Neutrophil (primary cell): ENCODE results near the gene RABAC1.

Source experiments
- H3K27ac ChIP-seq: fragments of 200-600 bp; sonication (generic); 2 replicates; pipeline ENCODE4 v1.5.1; 2016; ENCODE audit warnings: mild to moderate bottlenecking, moderate library complexity
- H3K27me3 ChIP-seq: fragments of 200-600 bp; sonication (generic); 2 replicates; pipeline ENCODE4 v1.6.0; 2016; ENCODE audit warnings: mild to moderate bottlenecking
- H3K36me3 ChIP-seq: fragments of 200-600 bp; sonication (generic); 2 replicates; pipeline ENCODE4 v1.5.1; 2017
- H3K4me1 ChIP-seq, 2 experiments: fragments of 200-600 bp in 1 of 2; sonication (generic) in 1 of 2; 1 replicate in 1 of 2; 2 replicates in 1 of 2; pipeline versions ENCODE4 v1.5.1 to v1.6.1; 2013 to 2016; ENCODE audit warnings: low read depth in 1 of 2, low read length in 1 of 2, mild to moderate bottlenecking in 1 of 2, moderate library complexity in 1 of 2; ENCODE audit not compliant: control insufficient read depth in 1 of 2, insufficient read depth in 1 of 2
- H3K4me3 ChIP-seq, 2 experiments: fragments of 200-600 bp in 1 of 2; sonication (generic) in 1 of 2; 1 replicate in 1 of 2; 2 replicates in 1 of 2; pipeline ENCODE4 v1.5.1; 2013 to 2016; ENCODE audit warnings: low read depth in 1 of 2, low read length in 1 of 2, mild to moderate bottlenecking in 1 of 2, moderate library complexity in 1 of 2
- H3K9me3 ChIP-seq: fragments of 200-600 bp; sonication (generic); 2 replicates; pipeline ENCODE4 v1.5.1; 2016
- TF ChIP-seq, protein P1 (sequence below): fragments of 200-600 bp; sonication (generic); IDR thresholded peaks from 2 replicates; pipeline ENCODE4 v1.5.1; 2016; ENCODE audit warnings: antibody characterized with exemption

Gene RABAC1

DNA sequence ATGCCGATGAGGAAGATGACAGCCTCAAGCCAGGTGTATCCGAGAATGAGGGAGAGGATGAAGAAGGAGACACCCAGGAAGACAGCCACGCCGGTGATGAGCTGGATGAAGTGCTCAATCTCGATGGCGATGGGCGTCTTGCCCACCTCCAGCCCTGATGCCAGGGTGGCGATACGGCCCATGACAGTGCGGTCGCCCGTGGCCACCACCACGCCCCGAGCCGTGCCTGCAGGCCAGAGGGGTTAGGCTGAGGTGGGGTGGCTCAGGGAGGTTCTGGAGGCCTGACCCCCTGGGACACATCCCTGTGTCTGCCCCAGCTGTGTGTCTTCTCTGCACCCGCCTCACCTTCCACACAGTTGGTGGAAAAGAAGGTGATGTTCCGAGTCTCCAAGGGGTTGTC is 25.8 kb upstream of the RABAC1 start:
- TF ChIP-seq, protein P1, sequence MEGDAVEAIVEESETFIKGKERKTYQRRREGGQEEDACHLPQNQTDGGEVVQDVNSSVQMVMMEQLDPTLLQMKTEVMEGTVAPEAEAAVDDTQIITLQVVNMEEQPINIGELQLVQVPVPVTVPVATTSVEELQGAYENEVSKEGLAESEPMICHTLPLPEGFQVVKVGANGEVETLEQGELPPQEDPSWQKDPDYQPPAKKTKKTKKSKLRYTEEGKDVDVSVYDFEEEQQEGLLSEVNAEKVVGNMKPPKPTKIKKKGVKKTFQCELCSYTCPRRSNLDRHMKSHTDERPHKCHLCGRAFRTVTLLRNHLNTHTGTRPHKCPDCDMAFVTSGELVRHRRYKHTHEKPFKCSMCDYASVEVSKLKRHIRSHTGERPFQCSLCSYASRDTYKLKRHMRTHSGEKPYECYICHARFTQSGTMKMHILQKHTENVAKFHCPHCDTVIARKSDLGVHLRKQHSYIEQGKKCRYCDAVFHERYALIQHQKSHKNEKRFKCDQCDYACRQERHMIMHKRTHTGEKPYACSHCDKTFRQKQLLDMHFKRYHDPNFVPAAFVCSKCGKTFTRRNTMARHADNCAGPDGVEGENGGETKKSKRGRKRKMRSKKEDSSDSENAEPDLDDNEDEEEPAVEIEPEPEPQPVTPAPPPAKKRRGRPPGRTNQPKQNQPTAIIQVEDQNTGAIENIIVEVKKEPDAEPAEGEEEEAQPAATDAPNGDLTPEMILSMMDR, result no peak
- Histone ChIP-seq H3K27me3 (no peaks in the 10 kb centered on the region), H3K4me1 (no peaks in the 10 kb centered on the region)

DNA sequence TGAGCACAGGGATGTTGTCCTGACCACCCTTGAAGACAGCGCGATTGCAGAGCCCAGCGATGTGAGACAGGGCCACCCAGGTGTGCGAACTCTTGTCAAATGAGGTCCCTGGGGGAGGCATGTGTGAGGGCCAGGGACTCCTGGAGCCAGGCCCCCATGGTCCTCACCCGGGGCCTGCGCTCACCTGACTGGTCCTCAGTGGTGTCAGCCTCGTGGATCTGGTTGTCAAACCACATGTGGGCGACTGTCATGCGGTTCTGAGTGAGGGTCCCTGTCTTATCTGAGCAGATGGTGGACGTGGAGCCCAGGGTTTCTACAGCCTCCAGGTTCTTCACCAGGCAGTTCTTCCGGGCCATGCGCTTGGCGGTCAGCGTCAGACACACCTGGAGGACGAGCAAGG is 22.6 kb upstream of the RABAC1 start:
- H3K27me3 ChIP-seq, result no peaks in the 10 kb centered on the region
- H3K4me1 ChIP-seq, result no peaks in the 10 kb centered on the region
- H3K36me3 ChIP-seq, result no peaks in the 10 kb centered on the region
- no peak overlapping the region for H3K27ac ChIP-seq
- H3K9me3 ChIP-seq, result no peaks in the 10 kb centered on the region
- H3K4me3 ChIP-seq, result no peak overlapping the region
- TF ChIP-seq, protein P1, result no peak

More for the DNA sequence above, 25.8 kb upstream of the RABAC1 start:
- Histone ChIP-seq H3K9me3 (no peaks in the 10 kb centered on the region), H3K27ac (no peak overlapping the region), H3K36me3 (no peaks in the 10 kb centered on the region), H3K4me3 (no peak overlapping the region)

DNA sequence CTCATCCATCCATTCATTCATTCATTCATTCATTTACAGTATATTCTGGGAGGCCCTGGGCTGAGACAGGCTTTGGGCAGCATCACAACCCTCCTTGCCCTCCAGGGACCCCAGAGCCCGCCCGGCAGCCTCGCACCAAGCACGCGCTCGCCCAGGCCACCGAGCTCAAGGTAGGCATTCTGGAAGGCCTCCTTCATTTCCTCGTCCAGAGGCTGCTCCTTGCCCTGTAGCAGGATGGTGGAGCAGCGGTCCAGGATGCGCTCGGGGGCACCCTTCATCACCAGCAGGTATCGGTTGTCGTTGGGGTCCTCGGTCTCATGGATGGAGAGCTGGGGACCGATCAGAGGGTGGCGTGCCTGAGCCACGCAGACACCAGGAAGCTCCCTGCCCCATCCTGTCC is 19.3 kb upstream of the RABAC1 start:
- H3K27me3 ChIP-seq, result no peaks in the 10 kb centered on the region
- H3K4me1 ChIP-seq, result no peaks in the 10 kb centered on the region
- TF ChIP-seq, protein P1, result no peak
- no peak overlapping the region for H3K27ac ChIP-seq
- H3K9me3 ChIP-seq, result no peaks in the 10 kb centered on the region
- no peaks in the 10 kb centered on the region for H3K36me3 ChIP-seq
- H3K4me3 ChIP-seq, result no peak overlapping the region

DNA sequence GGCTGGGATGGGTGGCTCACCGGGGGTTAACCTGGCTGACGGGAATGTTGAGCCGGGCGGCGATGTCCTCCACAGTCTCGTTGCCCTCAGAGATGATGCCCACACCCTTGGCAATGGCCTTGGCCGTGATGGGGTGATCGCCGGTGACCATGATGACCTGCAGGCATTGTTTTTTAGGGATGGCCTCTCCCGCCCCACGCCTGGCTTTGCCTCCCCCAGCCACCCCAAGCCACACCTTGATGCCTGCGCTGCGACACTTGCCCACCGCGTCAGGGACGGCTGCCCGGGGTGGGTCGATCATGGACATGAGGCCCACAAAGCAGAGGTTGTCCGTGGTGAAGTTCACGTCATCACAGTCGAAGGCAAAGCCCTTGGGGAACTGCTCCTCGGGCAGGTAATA is 18.8 kb upstream of the RABAC1 start:
- Histone ChIP-seq H3K4me3 (no peak overlapping the region), H3K9me3 (no peaks in the 10 kb centered on the region), H3K27me3 (no peaks in the 10 kb centered on the region), H3K36me3 (no peaks in the 10 kb centered on the region), H3K4me1 (no peaks in the 10 kb centered on the region), H3K27ac (no peak overlapping the region)
- TF ChIP-seq, protein P1, result no peak

DNA sequence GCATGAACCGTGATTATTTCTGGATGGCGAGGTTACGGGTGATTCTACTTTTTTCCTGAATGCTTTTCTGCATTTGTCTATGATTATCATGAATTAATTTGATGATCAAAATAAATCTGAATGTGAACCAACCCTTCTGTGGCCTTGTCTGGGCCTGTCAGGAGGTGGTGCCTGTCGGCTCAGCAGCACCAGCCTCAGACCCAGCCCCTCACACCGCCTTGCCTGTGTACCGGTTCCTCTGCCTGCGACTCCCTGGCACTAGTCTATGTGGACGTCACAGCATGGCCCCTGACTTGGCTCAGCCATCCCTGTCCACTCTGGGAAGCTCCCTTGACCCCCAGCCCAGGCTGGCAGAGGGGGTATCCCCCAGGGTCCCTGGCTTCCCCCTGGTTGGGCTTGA is 15.5 kb upstream of the RABAC1 start:
- Histone ChIP-seq H3K27ac (no peak overlapping the region), H3K4me3 (no peak overlapping the region), H3K9me3 (no peaks in the 10 kb centered on the region), H3K36me3 (no peaks in the 10 kb centered on the region), H3K4me1 (no peaks in the 10 kb centered on the region), H3K27me3 (no peaks in the 10 kb centered on the region)
- TF ChIP-seq, protein P1, result no peak

DNA sequence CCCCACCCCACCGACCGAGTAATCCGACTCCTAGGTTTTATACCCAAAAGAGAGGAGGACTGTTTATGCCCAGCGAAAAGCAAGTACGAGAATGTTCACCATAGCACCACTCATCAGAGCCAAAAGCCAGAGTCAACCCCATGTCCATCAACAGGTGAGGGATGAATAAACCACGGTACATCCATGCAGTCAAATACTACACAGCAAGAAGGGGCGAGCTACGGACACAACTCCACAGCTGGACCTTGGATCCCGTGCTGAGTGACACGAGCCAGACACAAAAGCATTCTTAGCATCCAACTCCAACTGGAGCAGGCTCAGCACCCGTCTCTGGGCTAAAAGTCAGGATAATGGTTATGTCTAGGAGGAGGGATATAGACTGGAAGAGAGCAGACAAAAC is 12.2 kb upstream of the RABAC1 start:
- TF ChIP-seq, protein P1, result no peak
- H3K27ac ChIP-seq, result no peak overlapping the region
- no peaks in the 10 kb centered on the region for H3K36me3 ChIP-seq
- H3K9me3 ChIP-seq, result no peaks in the 10 kb centered on the region
- H3K4me1 ChIP-seq, result peaks cover 11 to 13% of the 10 kb centered on the region in 2 experiments
- no peak overlapping the region for H3K4me3 ChIP-seq
- H3K27me3 ChIP-seq, result peaks cover 2% of the 10 kb centered on the region
